GM19099 (cell line): ENCODE data around the gene XKR7.

Experiments
- POLR2A ChIP-seq: IDR thresholded peaks from 3 replicates; pipeline ENCODE4 v1.6.1; 2011; ENCODE audit warnings: low read depth; ENCODE audit not compliant: insufficient read length; ENCODE audit errors: extremely low read depth

Gene XKR7

GRCh38 chr20:31966991-31967655 lies 828 bp upstream of the XKR7 start:
- TF ChIP-seq POLR2A: no peak

DNA sequence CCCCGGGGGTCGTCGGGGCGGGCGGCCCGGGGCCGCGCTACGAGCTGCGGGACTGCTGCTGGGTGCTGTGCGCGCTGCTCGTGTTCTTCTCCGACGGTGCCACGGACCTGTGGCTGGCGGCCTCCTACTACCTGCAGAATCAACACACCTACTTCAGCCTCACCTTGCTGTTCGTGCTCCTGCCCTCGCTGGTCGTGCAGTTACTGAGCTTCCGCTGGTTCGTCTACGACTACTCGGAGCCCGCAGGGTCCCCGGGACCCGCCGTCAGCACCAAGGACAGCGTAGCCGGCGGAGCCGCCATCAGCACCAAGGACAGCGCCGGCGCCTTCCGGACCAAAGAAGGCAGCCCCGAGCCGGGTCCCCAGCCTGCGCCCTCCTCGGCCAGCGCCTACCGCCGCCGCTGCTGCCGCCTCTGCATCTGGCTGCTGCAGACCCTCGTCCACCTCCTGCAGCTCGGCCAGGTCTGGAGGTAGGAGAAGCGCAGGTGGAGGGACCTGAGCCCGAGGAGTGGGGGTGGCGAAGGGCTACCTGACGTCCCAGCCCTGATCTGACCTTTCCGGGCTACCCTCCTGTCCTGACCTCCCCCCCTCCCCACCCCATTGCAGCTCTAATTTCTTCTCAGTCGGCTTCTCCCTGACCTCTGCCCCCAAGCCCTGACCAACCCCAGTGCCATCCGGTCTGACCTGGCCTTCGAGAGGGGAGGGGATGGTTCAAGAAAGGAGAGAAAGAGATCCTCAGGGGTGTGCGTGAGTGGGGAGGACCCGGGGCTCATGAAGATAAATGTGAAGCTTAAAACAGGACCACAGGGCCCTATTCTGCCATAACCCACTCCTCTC lies 558 bp downstream of the XKR7 start:
- TF ChIP-seq POLR2A: no peak

DNA sequence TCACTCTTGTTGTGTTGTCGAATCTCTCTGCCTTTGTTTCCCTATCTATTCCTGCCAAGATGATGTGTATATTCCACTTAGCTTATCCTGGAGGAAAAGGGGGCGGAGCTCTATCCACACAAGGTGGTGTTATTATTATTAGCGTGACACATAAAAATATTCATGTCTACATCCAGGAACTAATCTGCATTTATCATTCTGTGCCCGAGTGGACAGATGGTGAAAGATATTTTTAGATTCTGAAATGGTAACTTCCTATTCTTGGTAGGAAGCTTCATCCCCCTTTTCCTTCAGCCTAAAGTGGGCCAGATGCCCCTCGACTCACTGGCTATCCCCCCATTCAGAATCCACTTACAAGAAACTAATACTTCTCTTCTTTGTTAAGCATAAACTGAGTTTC lies 2.0 kb downstream of the XKR7 start:
- TF ChIP-seq POLR2A: no peak

DNA sequence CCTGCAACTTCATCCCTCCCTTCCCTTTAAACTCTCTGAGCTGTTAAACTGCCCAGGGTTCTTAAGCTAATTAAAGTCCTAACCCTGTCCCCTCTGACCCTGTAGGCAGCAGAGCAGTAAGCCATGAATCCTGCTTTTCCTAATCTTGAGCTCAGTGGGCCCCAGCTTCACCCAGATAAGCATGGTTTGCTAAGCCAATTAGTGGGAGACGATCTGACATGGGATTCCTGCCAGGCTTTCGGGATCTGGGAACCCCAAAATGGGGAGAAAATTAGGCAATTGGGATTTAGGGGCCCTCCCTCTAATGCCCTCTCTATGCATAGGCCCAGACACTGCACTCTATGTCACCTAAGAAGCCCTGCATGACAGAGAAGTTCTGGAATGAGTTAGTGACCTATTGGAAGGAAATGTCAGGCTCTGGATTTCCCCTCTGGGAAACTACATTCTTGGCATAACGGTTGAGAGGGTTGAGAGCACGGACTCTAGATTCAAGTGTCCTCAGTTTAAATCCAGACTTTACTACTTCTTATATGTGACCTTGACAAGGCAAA lies 4.6 kb downstream of the XKR7 start:
- TF ChIP-seq POLR2A: no peak

DNA sequence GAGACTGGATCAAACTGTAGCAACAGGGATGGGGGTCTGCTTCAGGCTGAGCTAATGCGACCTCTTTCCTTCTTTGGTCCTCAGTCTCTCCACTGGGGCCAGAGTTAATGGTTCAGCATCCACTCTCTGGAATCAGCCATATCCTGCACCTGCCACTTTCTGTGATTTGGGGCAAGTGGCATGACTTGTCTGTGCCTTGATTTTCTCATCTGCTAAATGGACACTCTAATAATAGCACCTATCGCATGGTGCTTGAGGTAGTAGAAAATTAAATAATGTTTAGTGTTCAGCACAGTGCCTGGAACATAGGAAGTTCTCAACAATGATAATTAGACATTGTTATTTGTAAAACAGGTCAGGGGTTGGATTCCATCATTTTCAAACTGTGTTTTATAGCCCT lies 6.3 kb downstream of the XKR7 start:
- no peak for TF ChIP-seq POLR2A

DNA sequence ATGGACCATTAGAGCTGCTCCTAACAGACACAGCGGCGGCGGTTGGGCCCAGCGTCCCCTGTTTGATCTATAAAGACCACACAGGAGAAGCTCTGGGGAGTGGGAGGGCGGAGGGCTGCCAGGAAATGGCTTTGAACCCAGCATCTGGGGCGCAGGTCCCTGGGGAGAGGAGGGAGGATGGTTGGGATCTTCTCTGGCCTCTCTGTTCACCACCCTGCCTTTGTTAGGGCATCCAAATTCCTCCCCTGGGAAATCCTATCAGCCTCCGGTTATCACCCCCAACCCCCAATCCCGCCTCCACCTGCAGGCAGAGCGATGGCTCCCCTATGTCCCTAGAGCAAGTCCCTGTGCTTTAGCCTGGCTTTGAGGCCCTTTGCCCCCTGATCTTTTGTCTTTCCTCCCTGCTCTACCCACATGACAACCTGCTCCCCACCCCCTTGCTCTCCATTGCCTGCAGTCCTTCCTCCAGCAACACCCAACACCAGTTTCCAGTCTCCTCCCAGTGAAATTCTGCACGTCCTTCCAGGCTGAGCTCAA lies 7.1 kb downstream of the XKR7 start:
- TF ChIP-seq POLR2A: no peak

GRCh38 chr20:31975874-31976273 lies 7.9 kb downstream of the XKR7 start:
- no peak for TF ChIP-seq POLR2A

DNA sequence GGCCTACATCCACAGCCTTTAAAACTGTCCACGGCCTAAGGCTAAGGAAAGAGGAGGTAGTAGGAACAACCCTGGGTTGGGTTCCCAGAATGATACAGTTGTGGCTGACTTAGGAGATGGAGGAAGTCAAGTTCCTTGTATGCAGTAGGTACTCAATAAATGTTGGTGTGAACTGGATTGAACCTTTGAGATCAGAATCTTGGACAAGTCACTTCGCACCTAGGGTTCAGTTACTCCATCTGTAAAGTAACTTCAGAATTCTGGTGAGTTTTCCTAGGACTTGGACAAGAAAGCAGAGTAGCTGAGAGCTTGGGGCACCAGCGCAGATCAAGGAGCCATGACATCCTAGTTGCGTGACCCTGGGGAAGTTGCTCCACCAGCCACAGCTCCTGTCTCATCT lies 9.1 kb downstream of the XKR7 start:
- no peak for TF ChIP-seq POLR2A

GRCh38 chr20:31979713-31980426 lies 11.9 kb downstream of the XKR7 start:
- TF ChIP-seq POLR2A: no peak

- no peak for TF ChIP-seq POLR2A
Measured at GRCh38 chr20:31981784-31982183, 13.8 kb downstream of the XKR7 start.

- no peak for TF ChIP-seq POLR2A
Measured at GRCh38 chr20:31984981-31985471, 17.1 kb downstream of the XKR7 start.

GRCh38 chr20:31987744-31988143 lies 19.8 kb downstream of the XKR7 start:
- no peak for TF ChIP-seq POLR2A

- TF ChIP-seq POLR2A: no peak
Measured at GRCh38 chr20:31988430-31989015, 20.6 kb downstream of the XKR7 start.

DNA sequence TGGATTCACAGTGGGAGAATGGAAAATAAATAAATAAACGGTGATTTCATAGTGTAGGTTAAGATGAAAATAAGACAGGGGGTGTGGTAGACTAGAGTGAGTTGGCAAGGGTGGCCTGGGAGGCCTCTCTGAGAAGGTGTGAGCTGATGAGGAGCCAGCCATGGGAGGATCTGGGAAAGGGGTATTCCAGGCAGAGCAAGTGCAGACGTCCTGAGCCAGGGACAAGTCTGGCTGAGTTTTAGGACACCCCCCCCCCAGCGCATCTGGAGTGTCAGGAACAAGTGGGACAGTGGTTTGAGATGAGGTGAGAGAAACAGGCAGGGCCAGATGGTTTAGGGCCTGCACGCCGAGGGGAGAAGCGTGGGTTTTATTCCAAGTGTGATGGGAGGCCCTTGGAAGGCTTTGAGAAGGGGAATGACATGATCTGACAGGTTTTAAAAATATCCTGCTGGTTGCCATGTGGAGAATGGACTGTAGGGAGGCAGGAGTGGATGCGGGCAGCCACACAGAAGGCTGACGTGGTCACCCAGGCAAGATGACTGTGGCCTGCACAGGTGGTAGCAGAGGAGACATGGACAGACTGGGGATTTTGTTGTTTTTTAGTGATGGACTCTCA lies 21.2 kb downstream of the XKR7 start:
- no peak for TF ChIP-seq POLR2A
